Endothelial cell (in vitro differentiated cells): ENCODE data around the gene RSPRY1. TPM values are rescaled to one million over a fixed set of nuclear protein-coding genes. Genes with fewer than 3 reads are reported as not detected.

Source experiments
- DNase-seq: peaks from one replicate; pipeline ENCODE4 v3.0.0; 2021; ENCODE audit warnings: low spot score
- H3K27ac Mint-ChIP-seq: one replicate; pipeline ENCODE4 v1.8.0; 2021; ENCODE audit warnings: mixed read lengths, inconsistent platforms; ENCODE audit not compliant: unreplicated experiment
- H3K27me3 Mint-ChIP-seq: one replicate; pipeline ENCODE4 v1.8.0; 2021; ENCODE audit warnings: mild to moderate bottlenecking, moderate library complexity, mixed read lengths, inconsistent platforms; ENCODE audit not compliant: unreplicated experiment
- H3K36me3 Mint-ChIP-seq: one replicate; pipeline ENCODE4 v1.8.0; 2021; ENCODE audit warnings: mild to moderate bottlenecking, low read depth, mixed read lengths, inconsistent platforms; ENCODE audit not compliant: unreplicated experiment
- H3K4me1 Mint-ChIP-seq: one replicate; pipeline ENCODE4 v1.8.0; 2021; ENCODE audit warnings: mild to moderate bottlenecking, mixed read lengths, inconsistent platforms; ENCODE audit not compliant: unreplicated experiment
- H3K4me3 Mint-ChIP-seq: one replicate; pipeline ENCODE4 v1.8.0; 2021; ENCODE audit warnings: mild to moderate bottlenecking, mixed read lengths, inconsistent platforms; ENCODE audit not compliant: unreplicated experiment
- H3K9me3 Mint-ChIP-seq: one replicate; pipeline ENCODE4 v1.8.0; 2021; ENCODE audit warnings: mixed read lengths, inconsistent platforms; ENCODE audit not compliant: unreplicated experiment
- CTCF ChIP-seq: fragments of 200-600 bp; sonication (generic); IDR thresholded peaks from one replicate; pipeline ENCODE4 v1.5.0; 2021; ENCODE audit warnings: antibody characterized with exemption; ENCODE audit not compliant: unreplicated experiment
- total RNA-seq: library from RNA; stranded (reverse); fragmentation: NEBNext Ultra II Directional; extraction: Animal tissue kit (Norgen Biotek cat#: 25700); gene quantifications from one replicate; pipeline ENCODE4 v1.2.1, GENCODE V29; 2021; ENCODE audit not compliant: unreplicated experiment

RSPRY1 gene
- total RNA-seq, 1 donor from 2014 or later = 63.0 TPM

GRCh38 chr16:57284952-57285363, 98.8 kb downstream of the RSPRY1 start:
- DNase-seq = no peak
- H3K9me3 Mint-ChIP-seq = no peaks in the 10 kb centered on the region
- no peaks in the 10 kb centered on the region for H3K36me3 Mint-ChIP-seq
- H3K4me1 Mint-ChIP-seq = peaks cover 3% of the 10 kb centered on the region
- no peak for TF ChIP-seq CTCF
- peak overlapping the region; percentile 65 for H3K4me3 Mint-ChIP-seq
- peaks cover 7% of the 10 kb centered on the region for H3K27me3 Mint-ChIP-seq
- no peak overlapping the region for H3K27ac Mint-ChIP-seq

- Mint-ChIP-seq H3K27me3 (peaks cover 6% of the 10 kb centered on the region), H3K4me3 (no peak overlapping the region), H3K9me3 (no peaks in the 10 kb centered on the region), H3K36me3 (no peaks in the 10 kb centered on the region), H3K4me1 (peaks cover 2% of the 10 kb centered on the region), H3K27ac (no peak overlapping the region)
- no peak for TF ChIP-seq CTCF
- DNase-seq = no peak
Measured at GRCh38 chr16:57285379-57285778, 99.2 kb downstream of the RSPRY1 start.

GRCh38 chr16:57289391-57290257, 103.5 kb downstream of the RSPRY1 start:
- DNase-seq = no peak
- H3K9me3 Mint-ChIP-seq = no peaks in the 10 kb centered on the region
- no peak for TF ChIP-seq CTCF
- no peak overlapping the region for H3K4me3 Mint-ChIP-seq
- no peaks in the 10 kb centered on the region for H3K4me1 Mint-ChIP-seq
- H3K36me3 Mint-ChIP-seq = no peaks in the 10 kb centered on the region
- H3K27me3 Mint-ChIP-seq = no peaks in the 10 kb centered on the region
- no peak overlapping the region for H3K27ac Mint-ChIP-seq

Other genes with a start within 250 kb of the RSPRY1 start
- gene CETP, start 224.4 kb upstream of the RSPRY1 start, total RNA-seq = 7.8 TPM
- gene NLRC5, start 196.8 kb upstream of the RSPRY1 start, total RNA-seq = 2.4 TPM
- gene CPNE2, start 93.7 kb upstream of the RSPRY1 start, total RNA-seq = 145 TPM
- gene PSME3IP1, start 290 bp upstream of the RSPRY1 start, total RNA-seq = 84.8 TPM
- gene ARL2BP, start 58.9 kb downstream of the RSPRY1 start, total RNA-seq = 46.7 TPM
- gene PLLP, start 98.3 kb downstream of the RSPRY1 start, total RNA-seq = 3.3 TPM
- gene CCL22, start 172.5 kb downstream of the RSPRY1 start, total RNA-seq = not detected
- 9.2 TPM for gene CX3CL1, start 186.2 kb downstream of the RSPRY1 start, total RNA-seq
- not detected for gene CCL17, start 218.4 kb downstream of the RSPRY1 start, total RNA-seq